ENCODE measurements around the gene ZNF652.
"Not testable (repeated sequence)": the region's sequence is repeated elsewhere in the genome, so short reads cannot be mapped to it uniquely, and the experiment has no call there.

Gene ZNF652

DNA sequence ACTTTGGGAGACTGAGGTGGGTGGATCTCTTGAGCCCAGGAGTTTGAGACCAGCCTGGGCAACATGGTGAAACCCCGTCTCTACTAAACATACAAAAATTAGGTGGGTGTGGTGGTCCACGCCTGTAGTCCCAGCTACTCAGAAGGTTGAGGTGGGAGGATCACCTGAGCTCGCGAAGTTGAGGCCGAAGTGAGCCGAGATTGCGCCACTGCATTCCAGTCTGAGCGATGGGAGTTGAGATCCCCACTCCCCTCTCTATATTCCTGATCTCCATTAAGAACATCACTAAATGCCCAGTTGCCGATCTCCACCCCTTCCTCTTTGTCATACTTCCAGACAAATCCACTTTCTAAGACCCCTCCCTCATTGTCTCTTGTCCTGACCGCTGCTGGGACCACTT lies 24.3 kb upstream of the ZNF652 start:
- no peak for DNase-seq (ENCODE audit: low read depth in 2 of 2)

DNA sequence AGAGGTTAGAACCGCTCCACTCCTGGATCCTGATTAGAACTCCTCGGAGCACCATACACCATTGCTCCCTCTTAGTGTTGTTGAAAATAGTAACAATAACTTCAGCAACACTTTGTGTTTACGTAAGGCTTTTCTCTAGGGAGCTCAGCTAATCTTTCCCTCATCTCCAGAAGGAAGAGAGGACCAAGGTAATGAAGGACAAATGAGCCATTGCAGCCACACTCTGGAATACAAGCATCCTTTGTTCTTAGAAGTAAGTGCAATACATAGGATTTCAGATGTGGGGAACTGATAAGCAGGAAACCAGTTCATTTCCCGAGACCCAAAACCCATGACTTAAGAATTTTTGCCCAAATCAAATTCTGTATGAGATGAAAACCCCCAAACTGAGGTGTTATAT lies 22.9 kb upstream of the ZNF652 start:
- DNase-seq (ENCODE audit: low read depth in 2 of 2) = no peak

DNA sequence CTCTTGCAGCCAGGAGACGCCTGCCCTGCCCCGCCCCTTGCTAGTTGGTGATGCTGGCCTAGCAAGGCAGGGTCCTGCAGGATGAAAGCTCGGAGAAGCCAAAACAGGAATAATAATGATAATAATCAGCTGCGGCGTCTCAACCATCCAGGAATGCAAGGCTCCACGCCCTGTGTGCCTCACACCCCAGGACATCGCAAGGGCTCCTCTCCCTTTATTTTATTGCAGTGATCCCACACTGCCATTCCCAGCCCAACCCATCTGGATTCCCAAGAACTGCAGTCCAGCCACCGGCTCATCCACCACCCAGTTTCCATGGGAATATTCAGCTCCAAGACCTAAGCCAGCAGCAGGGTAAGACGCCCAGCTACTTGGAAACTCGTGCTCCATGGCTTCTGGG lies 21.0 kb upstream of the ZNF652 start:
- DNase-seq (ENCODE audit: low read depth in 2 of 2) = no peak

GRCh38 chr17:49382556-49382955 lies 20.5 kb upstream of the ZNF652 start:
- no peak for DNase-seq (ENCODE audit: low read depth in 2 of 2)

- no peak for DNase-seq (ENCODE audit: low read depth in 2 of 2)
Measured at GRCh38 chr17:49381793-49382192, 19.7 kb upstream of the ZNF652 start.

- DNase-seq (ENCODE audit: low read depth in 2 of 2) = no peak
Measured at GRCh38 chr17:49381033-49381432, 19.0 kb upstream of the ZNF652 start.

DNA sequence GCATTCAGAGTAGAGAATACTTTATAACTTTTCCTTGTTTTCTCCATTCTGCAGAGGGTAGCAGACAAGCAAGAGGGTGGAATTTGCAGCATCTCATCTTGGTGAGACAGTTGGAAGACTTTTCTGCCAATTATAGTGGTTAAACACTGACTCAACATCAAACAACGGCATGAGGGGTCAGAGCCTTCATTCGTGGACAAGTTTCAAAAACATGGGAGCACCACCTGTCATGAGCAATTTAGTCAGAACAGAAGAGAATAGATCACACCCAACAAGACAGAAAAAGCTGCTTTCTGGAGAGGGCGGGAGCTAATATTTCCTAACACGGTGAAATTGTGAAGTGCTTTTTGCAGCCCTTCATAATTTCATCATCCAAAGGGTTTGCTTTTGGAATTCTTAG lies 17.9 kb upstream of the ZNF652 start:
- DNase-seq (ENCODE audit: low read depth in 2 of 2) = no peak

DNA sequence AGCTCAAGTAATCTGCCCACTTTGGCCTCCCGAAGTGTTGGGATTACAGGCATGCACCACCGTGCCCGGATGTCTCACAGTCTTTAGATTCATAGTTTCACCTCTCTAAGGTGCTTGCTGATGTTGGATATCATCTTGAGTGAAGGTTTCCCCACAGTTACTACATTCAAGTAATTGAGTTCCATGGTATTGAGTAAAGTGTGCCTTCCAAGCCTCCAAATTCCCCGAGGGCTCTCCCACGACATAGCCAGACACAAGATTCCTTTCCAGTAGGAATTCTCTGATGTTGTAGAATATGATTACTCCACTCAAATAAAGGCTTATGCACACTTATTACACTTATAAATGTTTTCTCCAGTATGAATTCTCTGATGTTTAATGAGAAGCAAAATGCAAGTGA lies 16.3 kb upstream of the ZNF652 start:
- no peak for DNase-seq (ENCODE audit: low read depth in 2 of 2)

DNA sequence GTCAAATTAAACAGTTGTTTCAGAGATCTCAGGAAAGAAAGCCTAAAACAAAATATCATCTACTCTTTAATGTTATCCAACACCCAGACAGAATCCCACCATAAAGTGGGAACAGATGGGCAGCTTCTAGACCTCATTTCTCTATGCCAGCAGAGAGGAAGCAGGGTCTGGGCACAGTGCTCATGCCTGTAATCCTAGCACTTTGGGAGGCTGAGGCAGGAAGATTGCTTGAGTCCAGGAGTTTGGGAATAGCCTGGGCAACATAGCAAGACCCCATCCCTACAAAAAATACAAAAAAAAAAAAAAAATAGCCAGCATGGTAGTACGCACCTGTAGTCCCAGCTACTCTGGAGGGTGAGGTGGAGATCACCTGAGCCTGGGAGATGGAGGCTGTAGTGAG lies 13.5 kb upstream of the ZNF652 start:
- no peak for DNase-seq (ENCODE audit: low read depth in 2 of 2)

DNA sequence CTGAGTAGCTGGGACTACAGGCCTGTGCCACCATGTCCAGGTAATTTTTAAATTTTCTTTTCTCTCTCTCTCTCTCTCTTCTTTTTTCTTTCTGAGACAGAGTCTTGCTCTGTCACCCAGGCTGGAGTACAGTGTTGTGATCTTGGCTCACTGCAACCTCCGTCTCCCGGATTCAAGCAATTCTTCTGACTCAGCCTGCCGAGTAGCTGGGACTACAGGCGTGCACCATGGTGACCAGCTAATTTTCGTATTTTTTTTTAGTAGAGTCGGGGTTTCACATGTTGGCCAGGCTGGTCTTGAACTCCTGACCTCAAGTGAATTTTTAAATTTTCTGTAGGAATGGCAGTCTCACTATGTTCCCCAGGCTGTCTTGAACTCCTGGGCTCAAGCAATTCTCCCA lies 11.1 kb upstream of the ZNF652 start:
- DNase-seq (ENCODE audit: low read depth in 2 of 2) = no peak

DNA sequence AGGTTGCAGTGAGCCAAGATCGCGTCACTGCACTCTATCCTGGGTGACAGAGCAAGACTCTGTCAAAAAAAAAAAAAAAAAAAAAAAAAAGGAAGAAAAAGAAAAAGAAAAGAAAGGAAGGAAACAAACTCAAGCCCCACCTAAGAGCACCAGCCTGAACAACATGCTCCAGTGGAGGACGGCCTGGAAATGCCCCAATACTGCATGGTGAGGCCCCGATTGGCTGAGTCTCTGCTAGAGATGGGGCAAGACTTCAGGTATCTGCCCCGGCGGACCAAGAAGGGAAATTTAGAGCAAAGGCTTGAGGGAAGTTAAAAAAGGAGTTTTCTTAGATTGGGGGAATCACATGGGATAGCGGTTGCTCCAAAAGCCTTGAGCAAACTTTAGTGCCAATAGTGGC lies 10.4 kb upstream of the ZNF652 start:
- no peak for DNase-seq (ENCODE audit: low read depth in 2 of 2)

GRCh38 chr17:49370971-49371834 lies 9.2 kb upstream of the ZNF652 start:
- DNase-seq (ENCODE audit: low read depth in 2 of 2) = no peak

DNA sequence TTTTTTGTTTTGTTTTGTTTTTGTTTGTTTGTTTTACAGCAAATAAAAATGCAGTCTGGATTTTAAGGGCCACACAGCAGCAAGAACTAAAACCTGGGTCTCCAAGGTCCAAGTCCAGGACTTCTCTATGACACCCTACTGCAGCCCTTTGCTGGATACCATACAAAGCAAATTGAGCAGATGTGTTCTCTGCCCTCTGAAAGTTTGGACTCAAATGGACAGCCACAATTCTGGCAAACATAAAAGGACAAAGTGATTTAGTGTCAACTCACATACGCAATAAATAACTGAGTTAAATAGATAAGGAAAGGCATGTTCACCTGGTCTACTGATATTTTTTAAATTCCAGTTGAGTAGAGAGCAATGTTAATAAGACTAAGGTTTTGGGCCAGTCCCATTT lies 7.7 kb upstream of the ZNF652 start:
- DNase-seq (ENCODE audit: low read depth in 2 of 2) = no peak

- no peak for DNase-seq (ENCODE audit: low read depth in 2 of 2)
Measured at GRCh38 chr17:49369089-49369488, 7.0 kb upstream of the ZNF652 start.

GRCh38 chr17:49365667-49366066 lies 3.6 kb upstream of the ZNF652 start:
- DNase-seq (ENCODE audit: low read depth in 2 of 2) = no peak

GRCh38 chr17:49365126-49365525 lies 3.1 kb upstream of the ZNF652 start:
- not testable (repeated sequence) for DNase-seq (ENCODE audit: low read depth in 2 of 2)

GRCh38 chr17:49364119-49364518 lies 2.1 kb upstream of the ZNF652 start:
- DNase-seq (ENCODE audit: low read depth in 2 of 2) = no peak

- DNase-seq (ENCODE audit: low read depth in 2 of 2) = no peak
Measured at GRCh38 chr17:49363251-49363650, 1.2 kb upstream of the ZNF652 start.

DNA sequence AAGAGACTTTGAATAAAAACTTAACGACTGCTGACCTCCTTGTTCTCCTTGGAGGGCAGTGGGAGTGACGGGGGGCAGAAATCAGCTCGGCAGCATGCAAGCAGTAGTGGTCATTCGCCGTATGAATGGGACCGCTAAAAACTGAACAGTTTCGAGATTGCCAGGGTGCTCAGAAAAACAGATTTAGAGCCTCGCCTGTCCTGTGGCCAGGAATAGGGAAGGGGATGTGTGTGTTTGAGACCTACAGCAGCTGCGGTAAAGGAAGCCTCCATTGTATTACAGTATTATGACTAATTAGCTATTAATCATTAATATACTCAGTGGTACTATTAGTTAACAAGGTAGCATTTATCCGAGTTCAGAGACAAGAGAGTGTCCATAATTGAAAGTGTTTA lies 670 bp upstream of the ZNF652 start:
- DNase-seq (ENCODE audit: low read depth in 2 of 2) = no peak

DNA sequence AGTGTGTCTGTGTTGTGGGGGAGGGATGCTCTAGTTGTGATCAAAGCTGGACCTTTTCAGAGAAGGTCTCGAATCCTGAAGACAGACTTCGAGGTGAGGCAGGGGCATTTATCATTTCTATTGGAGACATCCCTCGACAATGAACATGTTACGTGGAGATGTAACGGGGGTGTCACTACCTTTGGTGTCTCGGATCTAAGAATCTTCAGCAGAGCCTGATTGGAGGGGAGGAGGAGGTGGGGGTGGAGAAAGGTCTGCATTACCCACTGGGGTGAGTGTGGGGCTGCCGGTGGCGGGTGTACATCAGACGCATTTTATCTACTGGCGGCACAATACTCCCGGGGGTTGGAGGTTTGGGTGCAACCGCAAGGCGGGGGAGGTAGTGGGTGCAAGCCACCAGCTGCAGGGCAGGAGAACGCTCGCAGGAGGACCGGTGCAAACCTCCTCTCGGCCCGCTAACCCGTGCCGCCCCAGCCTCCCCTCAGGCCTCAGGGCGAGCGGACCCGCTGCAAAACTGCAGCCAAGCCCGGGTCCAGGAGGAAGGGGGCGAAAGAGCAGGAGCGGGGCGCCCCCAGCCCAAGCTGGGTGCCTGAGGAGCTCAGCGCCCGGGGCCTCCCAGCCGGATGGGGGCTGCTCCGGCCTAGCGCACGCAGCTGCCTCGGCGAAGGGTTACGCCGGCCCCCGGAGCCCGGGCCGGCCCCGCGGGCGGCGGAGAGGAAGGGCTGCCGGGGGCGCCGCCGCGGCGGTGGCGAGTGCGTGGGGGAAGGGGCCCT lies 735 bp downstream of the ZNF652 start:
- peak; percentile 67 to 70 for DNase-seq (ENCODE audit: low read depth in 2 of 2)

DNA sequence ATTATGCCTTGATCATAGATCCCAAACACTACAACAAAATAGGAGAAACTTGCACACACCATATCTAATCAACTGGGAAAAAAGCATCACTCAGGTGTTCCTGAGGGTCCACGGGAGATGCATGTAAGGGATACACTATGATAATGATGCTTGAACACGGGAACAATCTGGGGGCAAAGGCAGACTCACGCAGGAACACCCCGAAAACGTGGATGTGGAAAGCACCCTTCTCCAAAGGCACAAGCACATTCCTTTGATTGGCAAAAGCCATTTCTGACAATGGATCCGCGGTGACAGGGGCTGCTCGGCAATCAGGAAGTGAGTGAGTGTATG lies 1.3 kb downstream of the ZNF652 start:
- no peak for DNase-seq (ENCODE audit: low read depth in 2 of 2)

DNA sequence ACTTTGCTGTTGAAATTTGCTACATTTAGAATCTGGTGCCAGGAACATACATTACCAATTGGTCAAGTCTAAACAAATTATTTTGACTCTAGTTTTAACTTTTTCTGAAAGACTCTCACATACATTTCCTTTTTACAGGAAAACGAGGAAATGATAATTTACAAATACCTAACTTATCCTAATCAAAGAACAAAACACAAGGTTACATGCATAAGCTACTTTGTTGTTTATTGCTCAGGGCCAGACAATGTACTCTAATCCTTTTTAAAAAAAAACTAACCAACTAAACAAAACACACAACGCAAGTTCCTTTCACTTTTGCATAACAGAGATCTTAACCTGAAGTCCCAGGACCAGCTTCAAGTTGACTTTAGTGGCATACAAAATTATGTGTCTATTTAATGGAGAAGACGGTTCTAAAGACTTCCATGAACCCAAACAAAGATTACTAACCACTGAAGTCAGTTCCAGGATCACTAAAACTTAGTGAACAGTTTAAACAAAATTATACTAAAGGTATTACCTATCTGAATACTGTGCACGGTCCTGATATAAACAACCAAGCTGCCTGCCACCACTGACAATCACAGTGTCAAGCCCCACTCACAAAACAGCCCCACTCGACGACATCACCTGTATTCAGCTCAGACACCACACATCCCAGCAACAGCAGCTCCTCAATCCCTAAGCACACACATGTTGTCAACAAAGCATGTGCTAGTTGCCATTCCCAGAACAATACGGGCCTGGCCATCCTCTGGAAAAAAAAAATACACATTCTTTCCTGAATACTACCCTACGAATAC lies 1.9 kb downstream of the ZNF652 start:
- DNase-seq (ENCODE audit: low read depth in 2 of 2) = no peak

Measured in stimulated activated CD8-positive, alpha-beta memory T cell treated with anti-CD3 and anti-CD28 coated beads, Interleukin-15, amount 100 ng/mL, for 4 hours (primary cell).